H9 (cell line): Measurements from ENCODE around the gene RABGAP1L. TPM values are rescaled to one million over a fixed set of nuclear protein-coding genes. Genes with fewer than 3 reads are reported as not detected.

Experiments used
- DNase-seq: peaks from one replicate; pipeline ENCODE4 v3.0.0-alpha.2; 2017
- H2AFZ ChIP-seq: one replicate; pipeline ENCODE4 v1.6.1; 2013; ENCODE audit warnings: mild to moderate bottlenecking, low read length, control low read depth, moderate library complexity
- H2AK5ac ChIP-seq: 2 replicates; pipeline ENCODE4 v1.6.1; 2013; ENCODE audit warnings: low read length, control low read depth, mixed read lengths; ENCODE audit not compliant: insufficient read length
- H2BK120ac ChIP-seq: one replicate; pipeline ENCODE4 v1.6.1; 2013; ENCODE audit warnings: low read depth, mild to moderate bottlenecking, low read length, control low read depth, inconsistent platforms; ENCODE audit not compliant: poor library complexity, severe bottlenecking
- H2BK12ac ChIP-seq: 2 replicates; pipeline ENCODE4 v1.6.1; 2013; ENCODE audit warnings: low read length, control low read depth, mixed read lengths, low read depth; ENCODE audit not compliant: insufficient read length
- H2BK15ac ChIP-seq: 2 replicates; pipeline ENCODE4 v1.6.1; 2013; ENCODE audit warnings: low read depth, low read length, control low read depth
- H2BK20ac ChIP-seq: one replicate; pipeline ENCODE4 v1.6.1; 2013; ENCODE audit warnings: low read depth, mild to moderate bottlenecking, low read length, control low read depth, inconsistent platforms; ENCODE audit not compliant: poor library complexity, severe bottlenecking
- H2BK5ac ChIP-seq: 2 replicates; pipeline ENCODE4 v1.6.1; 2013; ENCODE audit warnings: low read length, control low read depth, mixed read lengths; ENCODE audit not compliant: insufficient read length
- H3K14ac ChIP-seq: 2 replicates; pipeline ENCODE4 v1.6.1; 2013; ENCODE audit warnings: low read length, control low read depth; ENCODE audit not compliant: insufficient read depth
- H3K18ac ChIP-seq: 2 replicates; pipeline ENCODE4 v1.6.1; 2013; ENCODE audit warnings: low read depth, mild to moderate bottlenecking, mixed read lengths, low read length, control low read depth; ENCODE audit not compliant: insufficient read length
- H3K23ac ChIP-seq: 2 replicates; pipeline ENCODE4 v1.6.1; 2013; ENCODE audit warnings: low read length, control low read depth, mixed read lengths, low read depth; ENCODE audit not compliant: insufficient read length
- H3K23me2 ChIP-seq: 2 replicates; pipeline ENCODE4 v1.6.1; 2013; ENCODE audit warnings: low read depth, mild to moderate bottlenecking, mixed read lengths, low read length, control low read depth; ENCODE audit not compliant: insufficient read length, poor library complexity, severe bottlenecking
- H3K27ac ChIP-seq: 2 replicates; pipeline ENCODE4 v1.5.1; 2013; ENCODE audit warnings: low read length, control low read depth, mixed read lengths, low read depth; ENCODE audit not compliant: insufficient read length
- H3K27me3 ChIP-seq: 2 replicates; pipeline ENCODE4 v1.6.1; 2013; ENCODE audit warnings: low read length, control low read depth, inconsistent platforms; ENCODE audit not compliant: insufficient read depth
- H3K4ac ChIP-seq: 2 replicates; pipeline ENCODE4 v1.6.1; 2013; ENCODE audit warnings: low read depth, mild to moderate bottlenecking, control low read depth, inconsistent platforms, low read length, moderate library complexity
- H3K4me1 ChIP-seq: 2 replicates; pipeline ENCODE4 v1.6.1; 2013; ENCODE audit warnings: low read length, control low read depth, inconsistent platforms; ENCODE audit not compliant: insufficient read depth
- H3K4me2 ChIP-seq: 2 replicates; pipeline ENCODE4 v1.6.1; 2013; ENCODE audit warnings: low read length, control low read depth, mixed read lengths; ENCODE audit not compliant: insufficient read length, insufficient read depth
- H3K56ac ChIP-seq: 2 replicates; pipeline ENCODE4 v1.6.1; 2013; ENCODE audit warnings: low read depth, mild to moderate bottlenecking, mixed read lengths, low read length, control low read depth; ENCODE audit not compliant: insufficient read length
- H3K79me1 ChIP-seq: 2 replicates; pipeline ENCODE4 v1.6.1; 2013; ENCODE audit warnings: low read depth, mild to moderate bottlenecking, moderate library complexity, low read length, control low read depth, inconsistent platforms; ENCODE audit not compliant: insufficient read depth, poor library complexity, severe bottlenecking
- H3K79me2 ChIP-seq: 2 replicates; pipeline ENCODE4 v1.6.1; 2013; ENCODE audit warnings: low read length, control low read depth, inconsistent platforms; ENCODE audit not compliant: insufficient read depth
- H3K9ac ChIP-seq: 2 replicates; pipeline ENCODE4 v1.6.1; 2013; ENCODE audit warnings: low read length, control low read depth, mixed read lengths; ENCODE audit not compliant: insufficient read length; ENCODE audit errors: extremely low read depth
- H3K9me3 ChIP-seq: one replicate; pipeline ENCODE4 v1.6.1; 2013; ENCODE audit warnings: low read depth, low read length, inconsistent platforms; ENCODE audit not compliant: control insufficient read depth
- H3T11ph ChIP-seq: one replicate; pipeline ENCODE4 v1.6.1; 2013; ENCODE audit warnings: mild to moderate bottlenecking, low read length, control low read depth, inconsistent platforms
- H4K20me1 ChIP-seq: one replicate; pipeline ENCODE4 v1.6.1; 2013; ENCODE audit not compliant: control insufficient read depth, insufficient read length, insufficient read depth
- H4K5ac ChIP-seq: 2 replicates; pipeline ENCODE4 v1.6.1; 2013; ENCODE audit warnings: low read depth, mild to moderate bottlenecking, mixed read lengths, low read length, control low read depth; ENCODE audit not compliant: insufficient read length
- H4K8ac ChIP-seq: replicated peaks from 2 replicates; pipeline ENCODE4 v1.6.1; 2013; ENCODE audit warnings: low read length, control low read depth, mixed read lengths, low read depth; ENCODE audit not compliant: insufficient read length
- H4K91ac ChIP-seq: 2 replicates; pipeline ENCODE4 v1.6.1; 2013; ENCODE audit warnings: low read depth, mild to moderate bottlenecking, moderate library complexity, mixed read lengths, low read length, control low read depth; ENCODE audit not compliant: insufficient read length
- H3K27ac Mint-ChIP-seq, 3 experiments: 2 replicates in 2 of 3; 3 replicates in 1 of 3; pipeline ENCODE4 v1.8.0; 2020 to 2021; ENCODE audit warnings: mixed read lengths in 3 of 3, mild to moderate bottlenecking in 1 of 3, moderate library complexity in 1 of 3
- H3K27me3 Mint-ChIP-seq: 2 replicates; pipeline ENCODE4 v1.8.0; 2021; ENCODE audit warnings: low read depth, mild to moderate bottlenecking, moderate library complexity, mixed read lengths
- H3K36me3 Mint-ChIP-seq, 3 experiments: 2 replicates in 2 of 3; 3 replicates in 1 of 3; pipeline ENCODE4 v1.8.0; 2020 to 2021; ENCODE audit warnings: low read depth in 3 of 3, mixed read lengths in 3 of 3; ENCODE audit not compliant: insufficient read depth in 1 of 3
- H3K4me1 Mint-ChIP-seq, 2 experiments: 2 replicates each; pipeline ENCODE4 v1.8.0; 2020; ENCODE audit warnings: mixed read lengths in 2 of 2
- H3K4me3 Mint-ChIP-seq, 2 experiments: 2 replicates in 1 of 2; 3 replicates in 1 of 2; pipeline ENCODE4 v1.8.0; 2020 to 2021; ENCODE audit warnings: mild to moderate bottlenecking in 2 of 2, mixed read lengths in 2 of 2, moderate library complexity in 1 of 2
- H3K9me3 Mint-ChIP-seq, 2 experiments: 2 replicates in 1 of 2; 3 replicates in 1 of 2; pipeline ENCODE4 v1.8.0; 2020; ENCODE audit warnings: mild to moderate bottlenecking in 2 of 2, mixed read lengths in 2 of 2, moderate library complexity in 1 of 2
- WGBS: extraction: QIAGEN DNeasy Blood & Tissue Kit; methylation state at CpG from one replicate; pipeline ENCODE4 v1.1.7; 2013; ENCODE audit warnings: missing lambda C conversion rate, low lambda C conversion rate, mixed read lengths; ENCODE audit not compliant: insufficient read length; ENCODE audit errors: extremely low coverage; 5-methylcytosine and 5-hydroxymethylcytosine counted together
- total RNA-seq: library from RNA; stranded (reverse); gene quantifications from 2 replicates; pipeline ENCODE4 v1.2.1, GENCODE V29; 2021
- TF ChIP-seq, protein P1 (sequence below): fragments of 200-600 bp; sonication (generic); conservative IDR thresholded peaks from 3 replicates; pipeline ENCODE4 v1.8.0; 2021; ENCODE audit warnings: antibody characterized with exemption, mild to moderate bottlenecking

The RABGAP1L gene
- total RNA-seq, 1 experiment from 2014 or later, result 147 TPM

DNA sequence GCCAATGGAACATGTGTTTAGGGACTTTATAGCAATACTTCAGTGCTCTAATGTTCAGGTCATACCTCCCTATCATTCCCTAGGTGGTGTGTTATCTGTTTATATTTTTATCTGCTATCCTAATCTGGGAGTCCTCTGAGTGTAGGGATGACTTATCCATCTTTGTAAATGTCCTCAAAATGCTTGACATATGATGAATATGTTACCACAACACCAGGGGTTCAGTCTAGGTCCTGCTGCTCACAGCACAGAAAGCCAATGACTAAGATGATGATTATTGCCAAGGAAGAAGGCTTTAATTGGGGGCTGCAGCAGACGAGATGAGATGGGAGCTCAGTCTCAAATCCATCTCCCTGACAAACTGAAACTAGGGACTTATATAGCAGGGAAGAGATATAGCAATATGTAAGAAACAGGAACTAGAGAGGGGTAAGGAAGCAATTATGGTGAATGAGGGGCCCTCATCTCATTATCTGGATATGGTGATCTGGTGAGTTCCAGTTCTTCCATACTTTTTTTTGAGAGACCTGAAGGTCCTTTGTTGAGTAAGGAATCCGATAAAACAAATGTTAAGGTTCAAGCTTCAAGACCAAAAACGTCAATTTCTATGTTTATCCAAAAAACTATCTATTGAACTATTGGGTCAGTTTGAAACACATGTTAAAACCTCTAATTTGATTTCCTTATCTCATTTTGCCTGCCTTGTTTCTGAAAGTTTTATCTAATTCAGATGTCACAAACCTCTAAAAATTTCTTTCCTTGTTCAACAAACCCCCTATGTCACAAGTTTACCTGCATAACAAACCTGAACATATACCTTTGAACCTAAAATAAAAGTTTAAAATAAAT, 583.7 kb downstream of the RABGAP1L start:
- no peak overlapping the region for H3K23ac ChIP-seq
- Mint-ChIP-seq H3K27ac (no peak overlapping the region), H3K27me3 (no peaks in the 10 kb centered on the region; the same call in none of the 2 replicates), H3K36me3 (no peaks in the 10 kb centered on the region), H3K4me3 (no peak overlapping the region), H3K9me3 (no peaks in the 10 kb centered on the region), H3K4me1 (peaks cover 0 to 2% of the 10 kb centered on the region in 2 experiments; a peak in 2 of 4 replicates)
- H2BK120ac ChIP-seq, result no peak overlapping the region
- H3K79me1 ChIP-seq, result no peaks in the 10 kb centered on the region
- H4K8ac ChIP-seq, result no peak overlapping the region
- no peak overlapping the region for H2AK5ac ChIP-seq
- DNase-seq, result no peak
- H4K20me1 ChIP-seq, result no peaks in the 10 kb centered on the region
- no peak overlapping the region for H3K14ac ChIP-seq
- H2BK20ac ChIP-seq, result no peak overlapping the region
- no peak overlapping the region for H3K4ac ChIP-seq
- H4K5ac ChIP-seq, result no peak overlapping the region
- no peak overlapping the region for H3K56ac ChIP-seq
- no peaks in the 10 kb centered on the region for H3K9me3 ChIP-seq
- no peak overlapping the region for H3K27ac ChIP-seq
- no peak overlapping the region for H2BK15ac ChIP-seq
- no peak overlapping the region for H2AFZ ChIP-seq
- H2BK5ac ChIP-seq, result no peak overlapping the region
- TF ChIP-seq, protein P1, sequence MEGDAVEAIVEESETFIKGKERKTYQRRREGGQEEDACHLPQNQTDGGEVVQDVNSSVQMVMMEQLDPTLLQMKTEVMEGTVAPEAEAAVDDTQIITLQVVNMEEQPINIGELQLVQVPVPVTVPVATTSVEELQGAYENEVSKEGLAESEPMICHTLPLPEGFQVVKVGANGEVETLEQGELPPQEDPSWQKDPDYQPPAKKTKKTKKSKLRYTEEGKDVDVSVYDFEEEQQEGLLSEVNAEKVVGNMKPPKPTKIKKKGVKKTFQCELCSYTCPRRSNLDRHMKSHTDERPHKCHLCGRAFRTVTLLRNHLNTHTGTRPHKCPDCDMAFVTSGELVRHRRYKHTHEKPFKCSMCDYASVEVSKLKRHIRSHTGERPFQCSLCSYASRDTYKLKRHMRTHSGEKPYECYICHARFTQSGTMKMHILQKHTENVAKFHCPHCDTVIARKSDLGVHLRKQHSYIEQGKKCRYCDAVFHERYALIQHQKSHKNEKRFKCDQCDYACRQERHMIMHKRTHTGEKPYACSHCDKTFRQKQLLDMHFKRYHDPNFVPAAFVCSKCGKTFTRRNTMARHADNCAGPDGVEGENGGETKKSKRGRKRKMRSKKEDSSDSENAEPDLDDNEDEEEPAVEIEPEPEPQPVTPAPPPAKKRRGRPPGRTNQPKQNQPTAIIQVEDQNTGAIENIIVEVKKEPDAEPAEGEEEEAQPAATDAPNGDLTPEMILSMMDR, result no peak
- H3K18ac ChIP-seq, result no peak overlapping the region
- no CpG with 5 or more reads among the region's 3 CpGs for WGBS
- no peaks in the 10 kb centered on the region for H3K23me2 ChIP-seq
- no peaks in the 10 kb centered on the region for H3K27me3 ChIP-seq
- H2BK12ac ChIP-seq, result no peak overlapping the region
- H3K4me1 ChIP-seq, result no peaks in the 10 kb centered on the region
- no peak overlapping the region for H3K9ac ChIP-seq
- no peak overlapping the region for H4K91ac ChIP-seq
- no peak overlapping the region for H3T11ph ChIP-seq
- H3K79me2 ChIP-seq, result no peaks in the 10 kb centered on the region
- no peak overlapping the region for H3K4me2 ChIP-seq
